Esophagus muscularis mucosa (tissue), 4 donors: ENCODE measurements around the gene RHOT1.

Experiments used
- EP300 ChIP-seq: sonication (generic); formaldehyde crosslinking; IDR thresholded peaks from one replicate; pipeline ENCODE4 v1.6.1; 2017; ENCODE audit warnings: antibody characterized with exemption
- POLR2A ChIP-seq: fragments of 450-650 bp; IDR thresholded peaks from one replicate; pipeline ENCODE4 v1.6.1; 2017; ENCODE audit warnings: antibody characterized with exemption, moderate library complexity, mild to moderate bottlenecking, low read depth
- POLR2AphosphoS5 ChIP-seq, 2 donors: sonication (generic); formaldehyde crosslinking; IDR thresholded peaks; one replicate each; pipeline ENCODE4 v1.6.1; 2017; ENCODE audit warnings: antibody characterized with exemption in 2 of 2
- TF ChIP-seq, protein P1 (sequence below), 3 experiments: fragments of 200-600 bp in 2 of 3; fragments of 450-650 bp in 1 of 3; sonication (generic) in 2 of 3; IDR thresholded peaks; one replicate each; pipeline ENCODE4 v1.5.1; 2017 to 2019; ENCODE audit warnings: antibody characterized with exemption in 3 of 3, mild to moderate bottlenecking in 2 of 3, moderate library complexity in 1 of 3

DNA sequence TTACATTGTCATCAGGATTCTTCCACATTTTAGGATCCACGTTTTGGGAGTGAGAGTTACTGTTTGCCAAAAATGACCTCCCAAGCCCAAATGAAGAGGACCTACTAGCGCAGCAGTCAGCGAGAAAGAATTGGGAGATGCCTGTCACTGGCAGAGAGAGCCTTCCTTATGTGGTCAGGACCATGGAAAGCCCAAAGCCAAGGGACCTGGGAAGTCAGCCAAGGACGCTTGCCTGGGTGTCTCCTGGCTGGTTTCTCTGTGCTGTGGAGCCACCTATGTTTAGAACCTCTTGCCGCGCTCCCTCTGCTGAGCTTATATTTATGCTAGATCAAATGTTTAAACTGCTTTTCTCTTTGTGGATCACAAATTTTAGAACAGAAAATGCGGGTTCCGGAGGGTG lies 98.4 kb downstream of the RHOT1 start:
- TF ChIP-seq EP300 = no peak
- no peak for TF ChIP-seq POLR2A
- TF ChIP-seq, protein P1, sequence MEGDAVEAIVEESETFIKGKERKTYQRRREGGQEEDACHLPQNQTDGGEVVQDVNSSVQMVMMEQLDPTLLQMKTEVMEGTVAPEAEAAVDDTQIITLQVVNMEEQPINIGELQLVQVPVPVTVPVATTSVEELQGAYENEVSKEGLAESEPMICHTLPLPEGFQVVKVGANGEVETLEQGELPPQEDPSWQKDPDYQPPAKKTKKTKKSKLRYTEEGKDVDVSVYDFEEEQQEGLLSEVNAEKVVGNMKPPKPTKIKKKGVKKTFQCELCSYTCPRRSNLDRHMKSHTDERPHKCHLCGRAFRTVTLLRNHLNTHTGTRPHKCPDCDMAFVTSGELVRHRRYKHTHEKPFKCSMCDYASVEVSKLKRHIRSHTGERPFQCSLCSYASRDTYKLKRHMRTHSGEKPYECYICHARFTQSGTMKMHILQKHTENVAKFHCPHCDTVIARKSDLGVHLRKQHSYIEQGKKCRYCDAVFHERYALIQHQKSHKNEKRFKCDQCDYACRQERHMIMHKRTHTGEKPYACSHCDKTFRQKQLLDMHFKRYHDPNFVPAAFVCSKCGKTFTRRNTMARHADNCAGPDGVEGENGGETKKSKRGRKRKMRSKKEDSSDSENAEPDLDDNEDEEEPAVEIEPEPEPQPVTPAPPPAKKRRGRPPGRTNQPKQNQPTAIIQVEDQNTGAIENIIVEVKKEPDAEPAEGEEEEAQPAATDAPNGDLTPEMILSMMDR (IDR thresholded peaks at IDR 0.05) = no peak
- no peak for TF ChIP-seq POLR2AphosphoS5 (IDR thresholded peaks at IDR 0.05)
